ENCODE results near the gene CD151. TPM values are rescaled to one million over a fixed set of nuclear protein-coding genes. Genes with fewer than 3 reads are reported as not detected.

Gene CD151
- total and polyA plus RNA-seq, 2 experiments from 2014 or later = 248 to 356 TPM

- no peak overlapping the region for H3K4me3 ChIP-seq
- peaks cover 40% of the 10 kb centered on the region for H3K79me2 ChIP-seq
- no peaks in the 10 kb centered on the region for H3K27me3 ChIP-seq
- no peaks in the 10 kb centered on the region for H3K9me3 ChIP-seq (ENCODE audit: low read depth)
- H3K9me2 ChIP-seq (replicated peaks; ENCODE audit: insufficient read depth) = no peaks in the 10 kb centered on the region
- H3K27ac ChIP-seq = no peak overlapping the region
- DNase-seq (ENCODE audit: low spot score) = no peak
- no peak overlapping the region for H3K4me2 ChIP-seq
- TF ChIP-seq CTCF (IDR thresholded peaks at IDR 0.05; ENCODE audit: poor library complexity) (no peak), EZH2 (IDR thresholded peaks at IDR 0.05; ENCODE audit: borderline replicate concordance) (no peak), EZH2phosphoT487 (IDR thresholded peaks at IDR 0.05; ENCODE audit: low read depth, severe bottlenecking, unreplicated experiment) (no peak)
- 96% methylated on average over 3 of the region's 3 CpGs for WGBS (ENCODE audit: low lambda C conversion rate, missing lambda C conversion rate)
- peaks cover 22% of the 10 kb centered on the region for H4K20me1 ChIP-seq (ENCODE audit: insufficient read depth, poor library complexity, severe bottlenecking)
- H3K36me3 ChIP-seq (replicated peaks; ENCODE audit: insufficient read depth, low read depth) = no peaks in the 10 kb centered on the region
- peaks cover 7% of the 10 kb centered on the region for H3K4me1 ChIP-seq (ENCODE audit: insufficient read depth)
- H2AFZ ChIP-seq = no peak overlapping the region
These were observed 20.4 kb upstream of the CD151 start for GRCh38 chr11:812390-812789.

- no peak for TF ChIP-seq EZH2 (IDR thresholded peaks at IDR 0.05; ENCODE audit: borderline replicate concordance)
- no peak for TF ChIP-seq CTCF (IDR thresholded peaks at IDR 0.05; ENCODE audit: poor library complexity)
- TF ChIP-seq EZH2phosphoT487 (IDR thresholded peaks at IDR 0.05; ENCODE audit: low read depth, severe bottlenecking, unreplicated experiment) = no peak
- peaks cover 34% of the 10 kb centered on the region for H3K79me2 ChIP-seq
- no peak overlapping the region for H2AFZ ChIP-seq
- H3K4me1 ChIP-seq (ENCODE audit: insufficient read depth) = peaks cover 7% of the 10 kb centered on the region
- no peaks in the 10 kb centered on the region for H3K9me3 ChIP-seq (ENCODE audit: low read depth)
- no peak overlapping the region for H3K27ac ChIP-seq
- no peaks in the 10 kb centered on the region for H3K27me3 ChIP-seq
- H3K4me2 ChIP-seq = no peak overlapping the region
- no peak overlapping the region for H3K4me3 ChIP-seq
- H3K36me3 ChIP-seq (replicated peaks; ENCODE audit: insufficient read depth, low read depth) = no peaks in the 10 kb centered on the region
- 98% methylated on average over 6 of the region's 6 CpGs for WGBS (ENCODE audit: low lambda C conversion rate, missing lambda C conversion rate)
- H3K9me2 ChIP-seq (replicated peaks; ENCODE audit: insufficient read depth) = no peaks in the 10 kb centered on the region
- H4K20me1 ChIP-seq (ENCODE audit: insufficient read depth, poor library complexity, severe bottlenecking) = peaks cover 22% of the 10 kb centered on the region
- DNase-seq (ENCODE audit: low spot score) = no peak
These were observed 19.7 kb upstream of the CD151 start for GRCh38 chr11:813072-813455.

DNA sequence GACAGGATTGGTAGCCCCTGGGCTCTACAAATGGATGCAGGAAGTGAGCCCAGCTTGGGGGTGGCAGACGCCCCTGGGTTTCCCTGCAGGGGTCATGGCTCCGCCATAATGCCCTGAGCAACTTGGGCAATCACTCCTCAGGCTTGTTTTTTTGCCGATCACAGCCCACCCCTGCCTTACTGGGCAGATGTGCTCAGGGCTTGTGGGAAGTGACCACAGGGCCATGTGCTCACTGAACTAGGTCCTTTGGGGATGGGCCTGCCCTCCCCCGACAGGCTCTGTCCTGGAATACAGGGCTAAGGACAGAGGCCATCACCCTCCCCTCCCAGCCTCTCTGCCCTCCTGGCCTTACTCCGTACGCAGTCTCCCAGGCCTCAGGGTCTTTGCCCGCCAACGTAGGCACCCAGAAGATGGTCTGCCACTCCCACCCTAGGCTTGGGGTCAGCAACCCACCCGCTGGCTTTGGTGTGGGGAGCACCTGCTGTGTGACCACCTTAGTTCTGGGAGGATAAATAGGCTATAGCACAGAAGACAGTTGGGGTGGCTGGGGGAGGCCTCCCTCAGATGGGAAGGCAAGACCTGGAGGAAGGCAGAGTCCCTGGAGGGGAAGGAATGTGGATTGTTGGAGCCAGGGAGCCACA is 19.2 kb upstream of the CD151 start:
- Histone ChIP-seq H3K79me2 (peaks cover 28% of the 10 kb centered on the region), H3K4me2 (no peak overlapping the region), H4K20me1 (ENCODE audit: insufficient read depth, poor library complexity, severe bottlenecking) (peaks cover 22% of the 10 kb centered on the region), H3K27ac (no peak overlapping the region), H3K27me3 (no peaks in the 10 kb centered on the region), H3K9me2 (replicated peaks; ENCODE audit: insufficient read depth) (no peaks in the 10 kb centered on the region), H3K36me3 (replicated peaks; ENCODE audit: insufficient read depth, low read depth) (no peaks in the 10 kb centered on the region), H3K4me3 (no peak overlapping the region), H2AFZ (no peak overlapping the region), H3K9me3 (ENCODE audit: low read depth) (no peaks in the 10 kb centered on the region), H3K4me1 (ENCODE audit: insufficient read depth) (peaks cover 9% of the 10 kb centered on the region)
- 91% methylated on average over 9 of the region's 9 CpGs for WGBS (ENCODE audit: low lambda C conversion rate, missing lambda C conversion rate)
- TF ChIP-seq CTCF (IDR thresholded peaks at IDR 0.05; ENCODE audit: poor library complexity) (no peak), EZH2 (IDR thresholded peaks at IDR 0.05; ENCODE audit: borderline replicate concordance) (no peak), EZH2phosphoT487 (IDR thresholded peaks at IDR 0.05; ENCODE audit: low read depth, severe bottlenecking, unreplicated experiment) (no peak)
- DNase-seq (ENCODE audit: low spot score) = no peak
